Measurements from ENCODE around the gene CD180. TPM values are rescaled to one million over a fixed set of nuclear protein-coding genes. Genes with fewer than 3 reads are reported as not detected.
A peak's percentile ranks its signal among the peaks of the same experiment; 100 is the strongest.

Gene CD180
- total RNA-seq, 1 experiment from 2014 or later, result not detected

DNA sequence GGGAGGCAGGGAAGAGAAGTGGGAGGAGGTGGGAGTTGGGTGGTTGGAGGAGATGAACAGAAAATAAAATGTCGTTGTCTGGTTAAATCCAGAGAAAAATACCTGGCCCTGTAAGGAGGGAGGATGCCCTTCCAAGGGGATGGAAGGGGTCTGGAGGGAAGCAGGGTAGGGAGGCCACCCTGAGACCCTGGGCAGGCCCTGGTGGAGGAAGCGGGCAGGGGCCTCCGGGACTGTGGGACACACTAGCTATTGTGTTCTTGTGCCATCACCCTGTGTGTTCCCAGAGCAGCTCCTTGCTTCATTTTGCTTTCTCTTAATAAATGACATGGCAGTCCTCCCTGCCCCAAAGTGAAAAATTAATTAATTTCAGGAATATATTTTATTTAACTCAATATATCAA, 11.8 kb upstream of the CD180 start:
- ATAC-seq (no peak), DNase-seq (ENCODE audit: low read depth, low spot score) (no peak)
- H3K27ac ChIP-seq (ENCODE audit: low read length), result no peak overlapping the region
- intact Hi-C loops (cut with micrococcal nuclease; ENCODE audit: unreplicated experiment), result loop anchor here (2.0 to 10.0 kb wide), 3 partner anchors 52 to 394 kb away; no protein-coding TSS in a partner anchor
- no peaks in the 10 kb centered on the region for H3K4me1 ChIP-seq (ENCODE audit: control insufficient read depth, insufficient read depth, low read length)
- TF ChIP-seq, protein P1, sequence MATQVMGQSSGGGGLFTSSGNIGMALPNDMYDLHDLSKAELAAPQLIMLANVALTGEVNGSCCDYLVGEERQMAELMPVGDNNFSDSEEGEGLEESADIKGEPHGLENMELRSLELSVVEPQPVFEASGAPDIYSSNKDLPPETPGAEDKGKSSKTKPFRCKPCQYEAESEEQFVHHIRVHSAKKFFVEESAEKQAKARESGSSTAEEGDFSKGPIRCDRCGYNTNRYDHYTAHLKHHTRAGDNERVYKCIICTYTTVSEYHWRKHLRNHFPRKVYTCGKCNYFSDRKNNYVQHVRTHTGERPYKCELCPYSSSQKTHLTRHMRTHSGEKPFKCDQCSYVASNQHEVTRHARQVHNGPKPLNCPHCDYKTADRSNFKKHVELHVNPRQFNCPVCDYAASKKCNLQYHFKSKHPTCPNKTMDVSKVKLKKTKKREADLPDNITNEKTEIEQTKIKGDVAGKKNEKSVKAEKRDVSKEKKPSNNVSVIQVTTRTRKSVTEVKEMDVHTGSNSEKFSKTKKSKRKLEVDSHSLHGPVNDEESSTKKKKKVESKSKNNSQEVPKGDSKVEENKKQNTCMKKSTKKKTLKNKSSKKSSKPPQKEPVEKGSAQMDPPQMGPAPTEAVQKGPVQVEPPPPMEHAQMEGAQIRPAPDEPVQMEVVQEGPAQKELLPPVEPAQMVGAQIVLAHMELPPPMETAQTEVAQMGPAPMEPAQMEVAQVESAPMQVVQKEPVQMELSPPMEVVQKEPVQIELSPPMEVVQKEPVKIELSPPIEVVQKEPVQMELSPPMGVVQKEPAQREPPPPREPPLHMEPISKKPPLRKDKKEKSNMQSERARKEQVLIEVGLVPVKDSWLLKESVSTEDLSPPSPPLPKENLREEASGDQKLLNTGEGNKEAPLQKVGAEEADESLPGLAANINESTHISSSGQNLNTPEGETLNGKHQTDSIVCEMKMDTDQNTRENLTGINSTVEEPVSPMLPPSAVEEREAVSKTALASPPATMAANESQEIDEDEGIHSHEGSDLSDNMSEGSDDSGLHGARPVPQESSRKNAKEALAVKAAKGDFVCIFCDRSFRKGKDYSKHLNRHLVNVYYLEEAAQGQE (IDR thresholded peaks at IDR 0.05; ENCODE audit: insufficient read depth in 1 of 2, low read depth in 2 of 2, low read length in 1 of 2), result no peak
- TF ChIP-seq, protein P2, sequence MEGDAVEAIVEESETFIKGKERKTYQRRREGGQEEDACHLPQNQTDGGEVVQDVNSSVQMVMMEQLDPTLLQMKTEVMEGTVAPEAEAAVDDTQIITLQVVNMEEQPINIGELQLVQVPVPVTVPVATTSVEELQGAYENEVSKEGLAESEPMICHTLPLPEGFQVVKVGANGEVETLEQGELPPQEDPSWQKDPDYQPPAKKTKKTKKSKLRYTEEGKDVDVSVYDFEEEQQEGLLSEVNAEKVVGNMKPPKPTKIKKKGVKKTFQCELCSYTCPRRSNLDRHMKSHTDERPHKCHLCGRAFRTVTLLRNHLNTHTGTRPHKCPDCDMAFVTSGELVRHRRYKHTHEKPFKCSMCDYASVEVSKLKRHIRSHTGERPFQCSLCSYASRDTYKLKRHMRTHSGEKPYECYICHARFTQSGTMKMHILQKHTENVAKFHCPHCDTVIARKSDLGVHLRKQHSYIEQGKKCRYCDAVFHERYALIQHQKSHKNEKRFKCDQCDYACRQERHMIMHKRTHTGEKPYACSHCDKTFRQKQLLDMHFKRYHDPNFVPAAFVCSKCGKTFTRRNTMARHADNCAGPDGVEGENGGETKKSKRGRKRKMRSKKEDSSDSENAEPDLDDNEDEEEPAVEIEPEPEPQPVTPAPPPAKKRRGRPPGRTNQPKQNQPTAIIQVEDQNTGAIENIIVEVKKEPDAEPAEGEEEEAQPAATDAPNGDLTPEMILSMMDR (IDR thresholded peaks at IDR 0.05), result no peak
- TF ChIP-seq SIN3A (IDR thresholded peaks at IDR 0.05; ENCODE audit: borderline replicate concordance, insufficient read depth, low read depth, low read length), result no peak
- TF ChIP-seq POLR2AphosphoS5 (IDR thresholded peaks at IDR 0.05; ENCODE audit: low read depth, low read length), result no peak
- no peak for TF ChIP-seq TCF7L2 (IDR thresholded peaks at IDR 0.05; ENCODE audit: low read depth, low read length)
- in situ Hi-C loops (cut with HindIII; ENCODE audit: low pct_unique_long_range_greater_than_20kb, low sequenced_read_pairs), result no loop called here
- H3K4me3 ChIP-seq (ENCODE audit: low read depth in 2 of 2, low read length in 2 of 2), result no peak overlapping the region
- CTCF ChIA-PET, result interaction anchor here (0.7 kb wide), 1 partner anchor 66 kb away, joined by 3 read pairs; no protein-coding TSS in a partner anchor
- no peaks in the 10 kb centered on the region for H3K9me3 ChIP-seq (ENCODE audit: control insufficient read depth, insufficient read depth, low read depth, low read length)
- POLR2A ChIA-PET, result no interaction called here
- no TSS peak for BruUV-seq (replicated peaks)
- H3K36me3 ChIP-seq (ENCODE audit: control insufficient read depth, insufficient read depth, low read length), result no peaks in the 10 kb centered on the region
- no peaks in the 10 kb centered on the region for H3K27me3 ChIP-seq (ENCODE audit: control insufficient read depth, insufficient read depth, low read length)

DNA sequence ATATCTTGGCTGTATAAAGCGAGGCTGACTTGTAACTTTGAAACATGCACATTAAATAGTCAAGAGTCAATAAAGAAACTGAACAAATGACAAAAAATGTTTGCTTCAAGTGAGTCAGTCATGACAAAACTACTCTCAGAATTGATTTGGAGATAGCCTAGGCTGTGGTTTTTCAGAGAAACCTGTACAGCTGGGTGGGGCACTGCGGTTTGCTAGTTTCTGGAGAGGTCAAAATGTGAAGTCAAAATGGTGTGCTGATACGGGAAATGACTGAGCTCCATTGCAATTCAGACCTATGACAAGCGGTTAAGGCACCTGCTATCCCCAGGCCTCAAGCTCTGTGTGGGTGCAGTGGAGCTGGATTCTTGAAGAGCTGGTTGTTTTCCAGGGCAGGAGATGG, 10.3 kb upstream of the CD180 start:
- H3K36me3 ChIP-seq (ENCODE audit: control insufficient read depth, insufficient read depth, low read length), result no peaks in the 10 kb centered on the region
- no peaks in the 10 kb centered on the region for H3K27me3 ChIP-seq (ENCODE audit: control insufficient read depth, insufficient read depth, low read length)
- TF ChIP-seq SIN3A (IDR thresholded peaks at IDR 0.05; ENCODE audit: borderline replicate concordance, insufficient read depth, low read depth, low read length), result no peak
- TF ChIP-seq, protein P1 (IDR thresholded peaks at IDR 0.05; ENCODE audit: insufficient read depth in 1 of 2, low read depth in 2 of 2, low read length in 1 of 2), result no peak
- TF ChIP-seq TCF7L2 (IDR thresholded peaks at IDR 0.05; ENCODE audit: low read depth, low read length), result no peak
- no peak for TF ChIP-seq POLR2AphosphoS5 (IDR thresholded peaks at IDR 0.05; ENCODE audit: low read depth, low read length)
- TF ChIP-seq, protein P2 (IDR thresholded peaks at IDR 0.05), result no peak
- no peaks in the 10 kb centered on the region for H3K9me3 ChIP-seq (ENCODE audit: control insufficient read depth, insufficient read depth, low read depth, low read length)
- CTCF ChIA-PET, result interaction anchor here (0.5 to 0.7 kb wide), 2 partner anchors 44 to 82 kb away, joined by 3 to 4 read pairs; no protein-coding TSS in a partner anchor
- DNase-seq (ENCODE audit: low read depth, low spot score) (peak; percentile 96), ATAC-seq (peak; percentile 81)
- in situ Hi-C loops (cut with HindIII; ENCODE audit: low pct_unique_long_range_greater_than_20kb, low sequenced_read_pairs) (no loop called here), intact Hi-C loops (cut with micrococcal nuclease; ENCODE audit: unreplicated experiment) (loop anchor here (5.0 to 10.0 kb wide), 2 partner anchors 220 to 392 kb away; no protein-coding TSS in a partner anchor)
- H3K27ac ChIP-seq (ENCODE audit: low read length), result no peak overlapping the region
- POLR2A ChIA-PET, result no interaction called here
- no peaks in the 10 kb centered on the region for H3K4me1 ChIP-seq (ENCODE audit: control insufficient read depth, insufficient read depth, low read length)
- no peak overlapping the region for H3K4me3 ChIP-seq (ENCODE audit: low read depth in 2 of 2, low read length in 2 of 2)
- no TSS peak for BruUV-seq (replicated peaks)
